Measurements from ENCODE around the gene COX15. TPM values are rescaled to one million over a fixed set of nuclear protein-coding genes. Genes with fewer than 3 reads are reported as not detected.

Gene COX15
- 21.6 and 31.2 TPM in 2 replicates for total RNA-seq

DNA sequence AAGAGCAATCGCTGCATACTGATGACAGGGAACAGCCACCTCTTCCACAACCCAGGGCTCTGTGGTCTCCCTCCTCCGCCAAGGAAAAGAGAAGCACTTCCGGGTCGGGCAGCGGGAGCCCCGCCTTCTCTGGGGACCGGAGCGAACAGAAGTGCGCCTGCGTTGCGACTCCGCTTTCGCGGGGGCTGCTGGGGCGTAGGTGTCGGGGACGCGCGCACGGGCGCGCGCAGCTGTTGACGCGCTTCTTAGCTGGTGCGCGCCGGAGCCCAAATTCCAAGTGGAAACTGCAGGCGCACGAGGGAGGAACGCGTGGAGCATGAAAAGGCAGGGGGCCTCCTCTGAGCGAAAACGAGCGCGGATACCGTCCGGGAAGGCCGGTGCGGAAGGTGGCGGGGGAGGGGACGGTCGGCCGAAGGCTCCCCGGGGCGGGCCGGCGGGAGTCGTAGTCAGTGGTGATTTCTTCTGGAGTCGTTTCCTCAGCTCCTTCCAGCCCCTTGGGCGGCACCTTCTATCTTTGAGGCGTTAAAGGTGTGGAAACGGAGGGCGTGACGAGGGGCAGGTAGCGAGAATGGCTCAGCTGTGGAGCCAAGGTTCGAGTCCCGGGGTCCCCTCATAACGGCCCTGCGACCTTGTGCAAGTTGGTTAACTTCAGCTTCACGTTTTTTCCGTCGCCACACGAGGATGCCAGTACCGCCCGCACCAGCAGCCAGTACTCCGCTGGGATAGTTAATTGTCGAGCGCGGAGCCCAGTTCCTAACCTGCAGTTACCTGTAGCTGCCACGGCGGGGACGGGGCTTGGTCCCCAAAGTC lies at the start of gene COX15, which contains the start of gene CUTC:
COX15 (minus strand) TSS at position 95 of the 810 bp plus-strand sequence; CDS start at position 17, 78 bp downstream.
CUTC (plus strand) TSS at position 202 of the 810 bp plus-strand sequence; CDS start at position 317, 115 bp downstream.

Other genes with a start within 250 kb of the COX15 start
- 2.1 TPM in 1 of 2 replicates, not detected in the other for gene NKX2-3, start 199.2 kb downstream of the COX15 start, total RNA-seq
- gene SLC25A28, start 111.7 kb downstream of the COX15 start, total RNA-seq: 5.5 and 7.1 TPM in 2 replicates
- 8.3 and 14.6 TPM in 2 replicates for gene ENTPD7, start 72.6 kb downstream of the COX15 start, total RNA-seq
- 13.1 and 17.5 TPM in 2 replicates for gene CUTC, start 107 bp upstream of the COX15 start, total RNA-seq
- 0.35 and 0.68 TPM in 2 replicates for gene ABCC2, start 50.5 kb upstream of the COX15 start, total RNA-seq

All from pericardium fibroblast (primary cell).